K562 (cell line): ENCODE data around the gene MERTK. TPM values are rescaled to one million over a fixed set of nuclear protein-coding genes. Genes with fewer than 3 reads are reported as not detected.

Source experiments
- ATAC-seq: fragments of 200-7000 bp; cut with Tn5 transposase; 3 replicates; pipeline ENCODE4 v1.9.1; 2020; ENCODE audit warnings: moderate library complexity
- BruUV-seq: library from RNA; stranded (reverse); fragments of 400-500 nt; replicated peaks from 2 replicates; lab custom pipeline; 2021; lab: Mats Ljungman, UMichigan
- CTCF ChIA-PET: fragments of 300-600 bp; formaldehyde crosslinking; extraction: SDS; loops from one replicate; lab custom pipeline; 2021; ENCODE audit warnings: low intra/inter-chr PET ratio; lab: Yijun Ruan, JAX
- POLR2A ChIA-PET: fragments of 300-600, 350-650 bp; sonication (Branson Sonifier 250); formaldehyde crosslinking; extraction: SDS; loops from one replicate; lab custom pipeline; 2021; ENCODE audit warnings: antibody characterized with exemption, inconsistent platforms; lab: Yijun Ruan, JAX
- DNase-seq, 4 experiments: peaks; one replicate each; pipeline versions ENCODE4 v3.0.0 to v3.0.0-alpha.2; 2011 to 2018; ENCODE audit warnings: low spot score in 3 of 4, mixed read lengths in 3 of 4; ENCODE audit errors: extremely low read depth in 1 of 4
- FAIRE-seq: peaks from 2 replicates; lab custom pipeline; 2011; peaks lifted over from hg19 to GRCh38; lab: Jason Lieb, UNC
- H2AFZ ChIP-seq: 2 replicates; pipeline ENCODE4 v1.6.0; 2011; ENCODE audit warnings: low read depth, low read length, control low read depth, inconsistent platforms
- H3K27ac ChIP-seq: fragments of 200-600 bp; 3 replicates; pipeline ENCODE4 v1.8.0; 2011; ENCODE audit warnings: low read depth, mild to moderate bottlenecking, control low read depth, inconsistent platforms, low read length, moderate library complexity, mixed read lengths; ENCODE audit errors: extremely low read depth
- H3K27me3 ChIP-seq, 2 experiments: fragments of 300-600 bp in 1 of 2; 2 replicates in 1 of 2; 3 replicates in 1 of 2; pipeline versions ENCODE4 v1.6.0 to v1.8.0; 2011; ENCODE audit warnings: inconsistent platforms in 2 of 2, low read length in 2 of 2, mild to moderate bottlenecking in 1 of 2, mixed read lengths in 1 of 2, moderate library complexity in 1 of 2; ENCODE audit not compliant: control insufficient read depth in 2 of 2, insufficient read depth in 2 of 2
- H3K36me3 ChIP-seq: fragments of 300-600 bp; 3 replicates; pipeline ENCODE4 v1.8.0; 2011; ENCODE audit warnings: mild to moderate bottlenecking, low read length, inconsistent platforms; ENCODE audit not compliant: control insufficient read depth, insufficient read depth
- H3K4me1 ChIP-seq, 2 experiments: fragments of 200-600 bp in 1 of 2; replicated peaks in 1 of 2; 2 replicates in 1 of 2; 3 replicates in 1 of 2; pipeline versions ENCODE4 v1.5.1 to v1.8.0; 2011; ENCODE audit warnings: inconsistent platforms in 2 of 2, low read length in 2 of 2, mild to moderate bottlenecking in 1 of 2, mixed read lengths in 1 of 2, moderate library complexity in 1 of 2; ENCODE audit not compliant: control insufficient read depth in 2 of 2, insufficient read depth in 2 of 2
- H3K4me2 ChIP-seq: 2 replicates; pipeline ENCODE4 v1.6.1; 2011; ENCODE audit warnings: low read length, control low read depth, inconsistent platforms, mixed read lengths; ENCODE audit not compliant: insufficient read depth
- H3K4me3 ChIP-seq: fragments of 200-600 bp; sonication (generic), shearing (Covaris generic); 2 replicates; pipeline ENCODE4 v1.5.1; 2016; ENCODE audit warnings: control low read depth, inconsistent platforms
- H3K79me2 ChIP-seq: fragments of 200-600 bp; 3 replicates; pipeline ENCODE4 v1.8.0; 2011; ENCODE audit warnings: low read length, inconsistent platforms; ENCODE audit not compliant: control insufficient read depth, insufficient read depth
- H3K9ac ChIP-seq, 2 experiments: 2 replicates each; pipeline versions ENCODE4 v1.6.0 to v1.6.1; 2011; ENCODE audit warnings: low read depth in 2 of 2, low read length in 2 of 2, control low read depth in 1 of 2, inconsistent platforms in 1 of 2, mild to moderate bottlenecking in 1 of 2, mixed read lengths in 1 of 2; ENCODE audit not compliant: insufficient read depth in 1 of 2
- H3K9me1 ChIP-seq: one replicate; pipeline ENCODE4 v1.6.0; 2011; ENCODE audit warnings: inconsistent platforms, mild to moderate bottlenecking, low read length, moderate library complexity; ENCODE audit not compliant: control insufficient read depth, insufficient read depth
- H3K9me3 ChIP-seq: replicated peaks from 2 replicates; pipeline ENCODE4 v1.5.1; 2011; ENCODE audit warnings: low read depth, low read length, inconsistent platforms; ENCODE audit not compliant: control insufficient read depth, insufficient read depth
- H4K20me1 ChIP-seq: replicated peaks from 2 replicates; pipeline ENCODE4 v1.6.1; 2011; ENCODE audit warnings: low read length, inconsistent platforms, mixed read lengths; ENCODE audit not compliant: control insufficient read depth, insufficient read depth
- BCL6 ChIP-seq: fragments of 250-450 bp; sonication (Bioruptor Pico); IDR thresholded peaks from 2 replicates; pipeline ENCODE4 v1.4.0; 2020
- CBX5 ChIP-seq: IDR thresholded peaks from 2 replicates; pipeline ENCODE4 v1.6.1; 2014; ENCODE audit warnings: low read depth, borderline replicate concordance
- GATA2 ChIP-seq: sonication (generic); formaldehyde crosslinking; IDR thresholded peaks from 2 replicates; pipeline ENCODE4 v1.4.0; 2020; ENCODE audit warnings: mild to moderate bottlenecking, missing genetic modification reagents
- KDM5B ChIP-seq: fragments of 200-600 bp; sonication (generic); IDR thresholded peaks from 2 replicates; pipeline ENCODE4 v1.6.1; 2012; ENCODE audit warnings: low read depth, mild to moderate bottlenecking, moderate library complexity, low read length, control low read depth, inconsistent platforms; ENCODE audit not compliant: insufficient replicate concordance
- NR3C1 ChIP-seq: sonication (generic); formaldehyde crosslinking; IDR thresholded peaks from 2 replicates; pipeline ENCODE4 v1.8.1; 2022; ENCODE audit warnings: missing genetic modification reagents
- RBFOX2 ChIP-seq: fragments of 200-400 bp; formaldehyde crosslinking; IDR thresholded peaks from 2 replicates; pipeline ENCODE4 v1.6.1; 2017; ENCODE audit warnings: low read depth, mild to moderate bottlenecking, low read length, moderate library complexity
- TBL1XR1 ChIP-seq, 2 experiments: IDR thresholded peaks; 2 replicates each; pipeline ENCODE4 v1.6.1; 2012; ENCODE audit warnings: improper control_type of control experiment in 2 of 2, low read length in 2 of 2, mild to moderate bottlenecking in 1 of 2
- ZFP30 ChIP-seq: fragments of 250-450 bp; sonication (Bioruptor Pico); IDR thresholded peaks from 2 replicates; pipeline ENCODE4 v1.8.0; 2022; ENCODE audit warnings: moderate library complexity, mild to moderate bottlenecking, inconsistent platforms, borderline replicate concordance
- ZNF561 ChIP-seq: fragments of 450-650 bp; formaldehyde crosslinking; conservative IDR thresholded peaks from 2 replicates; pipeline ENCODE4 v1.4.0; 2020; ENCODE audit warnings: mild to moderate bottlenecking, moderate library complexity
- ZNF584 ChIP-seq: fragments of 200-800 bp; sonication (Bioruptor generic); IDR thresholded peaks from 2 replicates; pipeline ENCODE4 v1.6.1; 2016; ENCODE audit warnings: low read depth, mild to moderate bottlenecking, missing genetic modification characterization, missing compliant biosample characterization
- ZNF668 ChIP-seq: fragments of 250-450 bp; sonication (Bioruptor Pico); IDR thresholded peaks from 2 replicates; pipeline ENCODE4 v1.8.0; 2022; ENCODE audit warnings: mild to moderate bottlenecking, inconsistent platforms
- WGBS: fragments of 100-300 bp; shearing (Covaris generic); methylation state at CpG from one replicate; pipeline ENCODE4 v1.1.6; 2016; ENCODE audit warnings: low coverage, mixed read lengths; ENCODE audit not compliant: insufficient coverage; ENCODE audit errors: missing lambda C conversion rate; 5-methylcytosine and 5-hydroxymethylcytosine counted together
- in situ Hi-C: fragments of 300-500 bp; cut with MboI; formaldehyde crosslinking; loops from 4 replicates; pipeline ENCODE4 v1.15.0; 2018; ENCODE audit warnings: inconsistent platforms, mixed read lengths
- intact Hi-C: fragments of 100-400 bp; cut with micrococcal nuclease; formaldehyde crosslinking; loops from 2 replicates; pipeline ENCODE4 v1.14.2; 2022
- polyA plus RNA-seq, 8 experiments: library from polyadenylated mRNA; depleted of rRNA in 4 of 8; stranded (reverse) in 5 of 8; unstranded in 3 of 8; fragments of >200 nt; fragmentation: Nextera tagmentation in 2 of 8; fragmentation: Illumina TruSeq in 1 of 8; extraction: Ambion mirVana in 2 of 8; extraction: Trizol in 1 of 8; gene quantifications; 2 replicates each; pipeline versions ENCODE4 v1.2.1 to v1.2.3, GENCODE V29; 2011 to 2014; ENCODE audit warnings: inconsistent platforms in 1 of 8, missing spikeins in 1 of 8
- total RNA-seq, 7 experiments: library from RNA; depleted of rRNA in 6 of 7; stranded (reverse); fragments of >200 nt in 6 of 7; fragmentation: Illumina TruSeq in 2 of 7; extraction: Trizol in 2 of 7; gene quantifications; 2 replicates each; pipeline versions ENCODE4 v1.2.1 to v1.2.3, GENCODE V29; 2011 to 2021; ENCODE audit warnings: low replicate concordance in 1 of 7
- TF ChIP-seq, protein P1 (sequence below): sonication (generic); formaldehyde crosslinking; IDR thresholded peaks from 2 replicates; pipeline ENCODE4 v1.8.1; 2023; ENCODE audit warnings: mild to moderate bottlenecking, missing genetic modification reagents, moderate library complexity
- TF ChIP-seq, protein P2 (sequence below): sonication (generic); formaldehyde crosslinking; IDR thresholded peaks from 2 replicates; pipeline ENCODE4 v1.8.1; 2022; ENCODE audit warnings: missing genetic modification reagents
- TF ChIP-seq, protein P3 (sequence below), 2 experiments: IDR thresholded peaks in 1 of 2; conservative IDR thresholded peaks in 1 of 2; 2 replicates each; pipeline ENCODE4 v1.6.1; 2016; ENCODE audit warnings: low read depth in 2 of 2, mild to moderate bottlenecking in 1 of 2, missing compliant biosample characterization in 1 of 2, missing genetic modification characterization in 1 of 2, moderate library complexity in 1 of 2

The MERTK gene
- total and polyA plus RNA-seq, 9 of the 15 experiments (the other 6 are each of a cell fraction or from before 2014, with no cell fraction given), result 0.23 to 1.6 (median 0.74) TPM

DNA sequence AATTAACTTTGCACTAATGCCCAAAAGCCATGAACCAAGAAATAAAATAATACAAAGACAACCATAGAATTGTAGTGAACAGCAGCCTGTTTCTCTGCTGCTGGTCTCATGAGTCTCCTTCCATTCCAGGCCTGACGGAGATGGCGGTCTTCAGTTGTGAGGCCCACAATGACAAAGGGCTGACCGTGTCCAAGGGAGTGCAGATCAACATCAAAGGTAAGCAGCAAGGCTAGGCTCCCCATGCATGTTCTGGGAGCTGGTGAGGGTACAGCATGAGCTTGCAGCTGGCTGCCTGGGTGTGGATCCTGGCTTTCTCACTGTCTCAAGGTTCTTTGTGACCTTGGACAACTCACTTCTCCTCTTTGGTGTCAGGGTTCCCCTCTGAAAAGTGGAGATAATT is 66.7 kb downstream of the MERTK start:
- Histone ChIP-seq H3K4me3 (no peak overlapping the region), H3K9ac (0 out of 4 replicates have a peak overlapping the region, but pooled peaks of 1 of the 2 experiments have one; percentile 21), H3K27ac (no peak overlapping the region), H4K20me1 (no peaks in the 10 kb centered on the region; the same call in 1 of the 2 replicates), H2AFZ (no peak overlapping the region; the same call in 1 of the 2 replicates), H3K9me1 (no peaks in the 10 kb centered on the region), H3K9me3 (no peaks in the 10 kb centered on the region), H3K79me2 (no peaks in the 10 kb centered on the region), H3K27me3 (peaks cover 0 to 7% of the 10 kb centered on the region in 2 experiments; a peak in 2 of 5 replicates), H3K36me3 (no peaks in the 10 kb centered on the region), H3K4me2 (no peak overlapping the region), H3K4me1 (peaks cover 0 to 2% of the 10 kb centered on the region in 2 experiments; a peak in 2 of 5 replicates)
- no TSS peak for BruUV-seq
- DNase-seq, result no peak
- intact Hi-C loops, result no loop called here
- ATAC-seq, result no peak
- FAIRE-seq, result no peak
- TF ChIP-seq BCL6 (CRISPR knock-in tag), result no peak
- no peak for TF ChIP-seq RBFOX2
- no peak for TF ChIP-seq TBL1XR1 (IDR thresholded peaks at IDR 0.05; ENCODE audit: low read length in 2 of 2)
- TF ChIP-seq NR3C1 (CRISPR knock-in tag), result no peak
- TF ChIP-seq CBX5, result no peak
- TF ChIP-seq, protein P1, sequence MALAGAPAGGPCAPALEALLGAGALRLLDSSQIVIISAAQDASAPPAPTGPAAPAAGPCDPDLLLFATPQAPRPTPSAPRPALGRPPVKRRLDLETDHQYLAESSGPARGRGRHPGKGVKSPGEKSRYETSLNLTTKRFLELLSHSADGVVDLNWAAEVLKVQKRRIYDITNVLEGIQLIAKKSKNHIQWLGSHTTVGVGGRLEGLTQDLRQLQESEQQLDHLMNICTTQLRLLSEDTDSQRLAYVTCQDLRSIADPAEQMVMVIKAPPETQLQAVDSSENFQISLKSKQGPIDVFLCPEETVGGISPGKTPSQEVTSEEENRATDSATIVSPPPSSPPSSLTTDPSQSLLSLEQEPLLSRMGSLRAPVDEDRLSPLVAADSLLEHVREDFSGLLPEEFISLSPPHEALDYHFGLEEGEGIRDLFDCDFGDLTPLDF, result no peak
- no peak for TF ChIP-seq ZNF668 (CRISPR knock-in tag)
- TF ChIP-seq ZNF584 (CRISPR knock-in tag), result no peak
- TF ChIP-seq, protein P2, sequence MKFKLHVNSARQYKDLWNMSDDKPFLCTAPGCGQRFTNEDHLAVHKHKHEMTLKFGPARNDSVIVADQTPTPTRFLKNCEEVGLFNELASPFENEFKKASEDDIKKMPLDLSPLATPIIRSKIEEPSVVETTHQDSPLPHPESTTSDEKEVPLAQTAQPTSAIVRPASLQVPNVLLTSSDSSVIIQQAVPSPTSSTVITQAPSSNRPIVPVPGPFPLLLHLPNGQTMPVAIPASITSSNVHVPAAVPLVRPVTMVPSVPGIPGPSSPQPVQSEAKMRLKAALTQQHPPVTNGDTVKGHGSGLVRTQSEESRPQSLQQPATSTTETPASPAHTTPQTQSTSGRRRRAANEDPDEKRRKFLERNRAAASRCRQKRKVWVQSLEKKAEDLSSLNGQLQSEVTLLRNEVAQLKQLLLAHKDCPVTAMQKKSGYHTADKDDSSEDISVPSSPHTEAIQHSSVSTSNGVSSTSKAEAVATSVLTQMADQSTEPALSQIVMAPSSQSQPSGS (CRISPR knock-in tag), result no peak
- no peak for TF ChIP-seq ZFP30 (CRISPR knock-in tag)
- TF ChIP-seq KDM5B, result no peak
- no peak for TF ChIP-seq GATA2
- TF ChIP-seq, protein P3, sequence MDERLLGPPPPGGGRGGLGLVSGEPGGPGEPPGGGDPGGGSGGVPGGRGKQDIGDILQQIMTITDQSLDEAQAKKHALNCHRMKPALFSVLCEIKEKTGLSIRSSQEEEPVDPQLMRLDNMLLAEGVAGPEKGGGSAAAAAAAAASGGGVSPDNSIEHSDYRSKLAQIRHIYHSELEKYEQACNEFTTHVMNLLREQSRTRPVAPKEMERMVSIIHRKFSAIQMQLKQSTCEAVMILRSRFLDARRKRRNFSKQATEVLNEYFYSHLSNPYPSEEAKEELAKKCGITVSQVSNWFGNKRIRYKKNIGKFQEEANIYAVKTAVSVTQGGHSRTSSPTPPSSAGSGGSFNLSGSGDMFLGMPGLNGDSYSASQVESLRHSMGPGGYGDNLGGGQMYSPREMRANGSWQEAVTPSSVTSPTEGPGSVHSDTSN (CRISPR knock-in tag; IDR thresholded peaks at IDR 0.05; ENCODE audit: low read depth), result no peak
- TF ChIP-seq, protein P3 (tag; conservative IDR thresholded peaks at IDR 0.05; ENCODE audit: low read depth), result no peak
- TF ChIP-seq ZNF561 (CRISPR knock-in tag), result no peak
- in situ Hi-C loops, result no loop called here
- CTCF ChIA-PET, result no interaction called here
- POLR2A ChIA-PET, result interaction anchor here (0.5 kb wide), 1 partner anchor 183 kb away, joined by 3 read pairs; no protein-coding TSS in a partner anchor
- 62% methylated on average over 3 of the region's 3 CpGs for WGBS
